RWPE1 (cell line): ENCODE results near the gene EGR1.

Source experiments
- CTCF ChIA-PET: fragments of 350-600 bp; sonication (Branson Sonifier 250); formaldehyde crosslinking; extraction: SDS; loops from one replicate; lab custom pipeline; 2021; lab: Yijun Ruan, JAX
- POLR2A ChIA-PET: fragments of 400-600 bp; formaldehyde crosslinking; extraction: SDS; loops from one replicate; lab custom pipeline; 2020; ENCODE audit warnings: antibody characterized with exemption; ENCODE audit not compliant: low non-redundant PET; lab: Yijun Ruan, JAX
- DNase-seq: peaks from one replicate; pipeline ENCODE4 v3.0.0; 2012; ENCODE audit warnings: low spot score
- H3K27ac ChIP-seq: fragments of 450-650 bp; 2 replicates; pipeline ENCODE4 v1.5.1; 2017
- TF ChIP-seq, protein P1 (sequence below): fragments of 450-650 bp; conservative IDR thresholded peaks from 2 replicates; pipeline ENCODE4 v1.5.1; 2017; ENCODE audit warnings: low read depth, mild to moderate bottlenecking

Gene EGR1

GRCh38 chr5:138514021-138514420, 48.7 kb downstream of the EGR1 start:
- no peak for DNase-seq
- TF ChIP-seq, protein P1, sequence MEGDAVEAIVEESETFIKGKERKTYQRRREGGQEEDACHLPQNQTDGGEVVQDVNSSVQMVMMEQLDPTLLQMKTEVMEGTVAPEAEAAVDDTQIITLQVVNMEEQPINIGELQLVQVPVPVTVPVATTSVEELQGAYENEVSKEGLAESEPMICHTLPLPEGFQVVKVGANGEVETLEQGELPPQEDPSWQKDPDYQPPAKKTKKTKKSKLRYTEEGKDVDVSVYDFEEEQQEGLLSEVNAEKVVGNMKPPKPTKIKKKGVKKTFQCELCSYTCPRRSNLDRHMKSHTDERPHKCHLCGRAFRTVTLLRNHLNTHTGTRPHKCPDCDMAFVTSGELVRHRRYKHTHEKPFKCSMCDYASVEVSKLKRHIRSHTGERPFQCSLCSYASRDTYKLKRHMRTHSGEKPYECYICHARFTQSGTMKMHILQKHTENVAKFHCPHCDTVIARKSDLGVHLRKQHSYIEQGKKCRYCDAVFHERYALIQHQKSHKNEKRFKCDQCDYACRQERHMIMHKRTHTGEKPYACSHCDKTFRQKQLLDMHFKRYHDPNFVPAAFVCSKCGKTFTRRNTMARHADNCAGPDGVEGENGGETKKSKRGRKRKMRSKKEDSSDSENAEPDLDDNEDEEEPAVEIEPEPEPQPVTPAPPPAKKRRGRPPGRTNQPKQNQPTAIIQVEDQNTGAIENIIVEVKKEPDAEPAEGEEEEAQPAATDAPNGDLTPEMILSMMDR: no peak
- CTCF ChIA-PET: interaction anchor here (0.6 to 1.2 kb wide), 2 partner anchors 10 to 33 kb away, joined by 3 to 8 read pairs; no protein-coding TSS in a partner anchor
- peak overlapping the region; percentile 38; the same call in 1 of the 2 replicates for H3K27ac ChIP-seq
- POLR2A ChIA-PET: interaction anchor here (0.5 kb wide), 1 partner anchor 13 kb away, joined by 3 read pairs; no protein-coding TSS in a partner anchor

DNA sequence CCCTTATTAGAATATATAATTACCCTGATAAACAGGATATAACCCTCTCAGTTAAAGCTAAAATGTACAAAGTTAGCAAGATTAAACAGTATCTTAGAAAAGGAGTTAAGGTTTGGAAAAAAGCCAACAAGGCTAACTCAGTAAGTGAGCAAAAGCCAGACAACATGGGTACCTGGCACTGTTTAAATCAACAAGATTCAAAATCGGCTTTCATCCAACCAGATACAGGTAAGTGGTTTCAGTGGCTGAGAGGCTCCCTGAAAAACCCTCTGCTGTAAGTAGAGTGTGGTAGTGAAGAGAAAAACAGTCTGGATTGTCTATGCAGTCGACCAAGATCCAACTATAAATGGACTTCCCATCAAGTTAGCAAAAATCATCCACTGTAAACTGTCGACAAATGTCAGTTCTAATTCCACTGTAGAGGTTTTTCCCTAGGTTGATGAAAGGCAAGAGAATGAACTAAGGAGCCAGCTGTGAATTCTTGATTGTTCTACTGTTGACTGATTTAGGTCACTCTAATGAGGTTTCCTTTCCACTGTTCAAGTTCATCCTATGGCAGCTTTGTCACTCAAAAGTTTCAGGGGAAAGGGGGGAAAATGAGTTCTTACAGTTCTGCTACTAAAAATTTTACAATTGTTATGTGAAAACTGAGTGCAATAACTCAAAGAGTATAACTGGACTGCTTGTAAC, 50.4 kb downstream of the EGR1 start:
- H3K27ac ChIP-seq: no peak overlapping the region
- no peak for DNase-seq
- TF ChIP-seq, protein P1: no peak
- POLR2A ChIA-PET: no interaction called here
- CTCF ChIA-PET: no interaction called here

DNA sequence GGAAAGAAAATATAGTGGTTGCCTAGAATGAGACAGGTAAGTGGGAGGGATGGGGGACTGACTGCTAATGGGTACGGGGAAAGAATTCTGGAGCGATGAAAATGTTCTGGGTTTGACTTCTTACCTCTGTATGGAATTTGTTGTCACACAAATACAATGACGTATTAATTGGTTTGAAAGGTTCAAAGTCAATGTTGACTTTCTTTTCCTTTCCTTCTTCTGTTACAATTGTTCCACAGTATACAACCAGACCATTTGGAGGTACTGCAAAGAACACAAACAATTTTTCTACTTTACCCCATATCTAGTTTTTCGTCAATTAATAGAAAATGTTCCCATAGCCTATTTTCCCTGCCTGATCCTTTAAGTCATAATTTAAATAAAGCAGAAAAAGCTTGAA, 52.2 kb downstream of the EGR1 start:
- POLR2A ChIA-PET: no interaction called here

More for the DNA sequence above, 52.2 kb downstream of the EGR1 start:
- CTCF ChIA-PET: interaction anchor here (1.1 to 1.2 kb wide), 2 partner anchors 9 to 54 kb away, joined by 3 to 4 read pairs; no protein-coding TSS in a partner anchor
- no peak overlapping the region for H3K27ac ChIP-seq
- DNase-seq: no peak
- TF ChIP-seq, protein P1: no peak
